NCI-H82 treated with DMSO at 0.1 percent for 48 hours (cell line): ENCODE data around the gene FAAP100.
A peak's percentile ranks its signal among the peaks of the same experiment; 100 is the strongest.
"Not testable (repeated sequence)": the region's sequence is repeated elsewhere in the genome, so short reads cannot be mapped to it uniquely, and the experiment has no call there.

Experiments
- DNase-seq: peaks from one replicate; lab custom pipeline; 2025; ENCODE audit not compliant: unreplicated experiment; lab: John Stamatoyannopoulos, UW

Gene FAAP100

GRCh38 chr17:81552244-81553017, at the start of gene FAAP100:
Gene FAAP100, minus strand, starts transcription at chr17:81552353. Its CDS starts 23 bp downstream, at chr17:81552330.
- DNase-seq: peak; percentile 30

- peak; percentile 37 for DNase-seq
These were observed 49.5 kb upstream of the FAAP100 start for GRCh38 chr17:81601525-81602120.

GRCh38 chr17:81599719-81600486, 47.8 kb upstream of the FAAP100 start:
- no peak for DNase-seq

GRCh38 chr17:81593105-81593871, 41.1 kb upstream of the FAAP100 start:
- DNase-seq: no peak

- DNase-seq: no peak
These were observed 39.8 kb upstream of the FAAP100 start for GRCh38 chr17:81591971-81592370.

- DNase-seq: no peak
These were observed 38.0 kb upstream of the FAAP100 start for GRCh38 chr17:81590121-81590520.

- DNase-seq: no peak
These were observed 37.5 kb upstream of the FAAP100 start for GRCh38 chr17:81589612-81590011.

GRCh38 chr17:81586096-81586495, 33.9 kb upstream of the FAAP100 start:
- no peak for DNase-seq

- DNase-seq: not testable (repeated sequence)
These were observed 32.6 kb upstream of the FAAP100 start for GRCh38 chr17:81584771-81585170.

- no peak for DNase-seq
These were observed 31.6 kb upstream of the FAAP100 start for GRCh38 chr17:81583589-81584342.

- no peak for DNase-seq
These were observed 30.6 kb upstream of the FAAP100 start for GRCh38 chr17:81582749-81583148.

- DNase-seq: no peak
These were observed 30.2 kb upstream of the FAAP100 start for GRCh38 chr17:81582341-81582740.

- no peak for DNase-seq
These were observed 29.6 kb upstream of the FAAP100 start for GRCh38 chr17:81581758-81582157.

GRCh38 chr17:81580481-81580880, 28.3 kb upstream of the FAAP100 start:
- no peak for DNase-seq

GRCh38 chr17:81579821-81580321, 27.7 kb upstream of the FAAP100 start:
- DNase-seq: no peak

GRCh38 chr17:81579298-81579697, 27.1 kb upstream of the FAAP100 start:
- no peak for DNase-seq

- no peak for DNase-seq
These were observed 26.5 kb upstream of the FAAP100 start for GRCh38 chr17:81578561-81579225.

- no peak for DNase-seq
These were observed 25.9 kb upstream of the FAAP100 start for GRCh38 chr17:81578038-81578441.

- no peak for DNase-seq
These were observed 25.3 kb upstream of the FAAP100 start for GRCh38 chr17:81577278-81578000.
